HL-60 (cell line): ENCODE data around the gene RAB5IF.
A peak's percentile ranks its signal among the peaks of the same experiment; 100 is the strongest.

Experiments used
- DNase-seq, 2 experiments: peaks; one replicate each; pipeline ENCODE4 v3.0.0-alpha.2; 2010 to 2020; ENCODE audit warnings: low read depth in 1 of 2, low spot score in 1 of 2
- H3K27ac ChIP-seq: fragments of 250-450 bp; sonication (Bioruptor Pico); replicated peaks from 2 replicates; pipeline ENCODE4 v1.5.1; 2020; ENCODE audit warnings: mild to moderate bottlenecking, moderate library complexity
- H3K27me3 ChIP-seq: fragments of 250-450 bp; sonication (Bioruptor Pico); 2 replicates; pipeline ENCODE4 v1.5.1; 2021; ENCODE audit warnings: mild to moderate bottlenecking, moderate library complexity; ENCODE audit not compliant: insufficient read depth, poor library complexity, severe bottlenecking
- H3K4me3 ChIP-seq: replicated peaks from 2 replicates; pipeline ENCODE4 v1.5.1; 2011; ENCODE audit warnings: mild to moderate bottlenecking, control low read depth, low read length; ENCODE audit not compliant: insufficient read depth
- GABPA ChIP-seq: IDR thresholded peaks from 2 replicates; pipeline ENCODE4 v1.6.1; 2012; ENCODE audit warnings: low read depth
- POLR2AphosphoS5 ChIP-seq: IDR thresholded peaks from 2 replicates; pipeline ENCODE4 v1.6.1; 2012; ENCODE audit warnings: low read depth
- SPI1 ChIP-seq: IDR thresholded peaks from 2 replicates; pipeline ENCODE4 v1.6.1; 2012; ENCODE audit warnings: low read depth, mild to moderate bottlenecking, borderline replicate concordance
- TF ChIP-seq, protein P1 (sequence below): IDR thresholded peaks from one replicate; pipeline ENCODE4 v1.5.1; 2011; ENCODE audit warnings: low read length, control low read depth, inconsistent platforms; ENCODE audit not compliant: insufficient read depth
- TF ChIP-seq, protein P2 (sequence below): IDR thresholded peaks from 2 replicates; pipeline ENCODE4 v1.6.1; 2012; ENCODE audit warnings: low read depth; ENCODE audit not compliant: insufficient replicate concordance

Gene RAB5IF

DNA sequence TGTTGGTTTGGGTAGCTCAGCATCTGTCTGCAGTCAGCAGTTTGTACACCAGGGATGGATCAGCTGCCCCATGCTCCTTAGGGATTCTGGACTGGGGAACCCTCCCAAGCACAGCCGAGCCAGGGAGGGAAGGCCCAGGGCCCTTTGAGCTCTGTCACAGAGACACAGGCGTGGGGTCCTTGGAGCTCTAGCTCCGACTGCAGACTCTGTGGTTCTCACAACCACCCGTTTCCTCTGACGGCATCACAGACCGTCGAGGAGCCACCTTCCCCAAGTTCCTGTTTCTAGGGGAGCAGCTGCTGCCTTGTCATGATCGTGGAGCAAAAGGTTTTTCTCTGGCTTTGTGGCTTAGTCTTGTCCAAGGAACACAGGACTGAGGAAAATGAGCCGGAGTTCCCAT lies 40.4 kb downstream of the RAB5IF start, which contains the start of gene SLA2:
Gene SLA2 (minus strand): TSS at position 199 of the 400 bp plus-strand sequence. CDS start 4,861 bp downstream, outside the sequence.
- Histone ChIP-seq H3K27ac (peak within 1 kb of the TSS; percentile 58), H3K4me3 (no peak within 1 kb of the TSS), H3K27me3 (no peaks in the 10 kb centered on the region)
- peak; percentile 27 to 91 for DNase-seq
- TF ChIP-seq POLR2AphosphoS5 (peak; percentile 70), GABPA (peak; percentile 23; the same call in 1 of the 2 replicates), SPI1 (peak; percentile 79; the same call in 1 of the 2 replicates)
- TF ChIP-seq, protein P1, sequence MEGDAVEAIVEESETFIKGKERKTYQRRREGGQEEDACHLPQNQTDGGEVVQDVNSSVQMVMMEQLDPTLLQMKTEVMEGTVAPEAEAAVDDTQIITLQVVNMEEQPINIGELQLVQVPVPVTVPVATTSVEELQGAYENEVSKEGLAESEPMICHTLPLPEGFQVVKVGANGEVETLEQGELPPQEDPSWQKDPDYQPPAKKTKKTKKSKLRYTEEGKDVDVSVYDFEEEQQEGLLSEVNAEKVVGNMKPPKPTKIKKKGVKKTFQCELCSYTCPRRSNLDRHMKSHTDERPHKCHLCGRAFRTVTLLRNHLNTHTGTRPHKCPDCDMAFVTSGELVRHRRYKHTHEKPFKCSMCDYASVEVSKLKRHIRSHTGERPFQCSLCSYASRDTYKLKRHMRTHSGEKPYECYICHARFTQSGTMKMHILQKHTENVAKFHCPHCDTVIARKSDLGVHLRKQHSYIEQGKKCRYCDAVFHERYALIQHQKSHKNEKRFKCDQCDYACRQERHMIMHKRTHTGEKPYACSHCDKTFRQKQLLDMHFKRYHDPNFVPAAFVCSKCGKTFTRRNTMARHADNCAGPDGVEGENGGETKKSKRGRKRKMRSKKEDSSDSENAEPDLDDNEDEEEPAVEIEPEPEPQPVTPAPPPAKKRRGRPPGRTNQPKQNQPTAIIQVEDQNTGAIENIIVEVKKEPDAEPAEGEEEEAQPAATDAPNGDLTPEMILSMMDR = no peak
- TF ChIP-seq, protein P2, sequence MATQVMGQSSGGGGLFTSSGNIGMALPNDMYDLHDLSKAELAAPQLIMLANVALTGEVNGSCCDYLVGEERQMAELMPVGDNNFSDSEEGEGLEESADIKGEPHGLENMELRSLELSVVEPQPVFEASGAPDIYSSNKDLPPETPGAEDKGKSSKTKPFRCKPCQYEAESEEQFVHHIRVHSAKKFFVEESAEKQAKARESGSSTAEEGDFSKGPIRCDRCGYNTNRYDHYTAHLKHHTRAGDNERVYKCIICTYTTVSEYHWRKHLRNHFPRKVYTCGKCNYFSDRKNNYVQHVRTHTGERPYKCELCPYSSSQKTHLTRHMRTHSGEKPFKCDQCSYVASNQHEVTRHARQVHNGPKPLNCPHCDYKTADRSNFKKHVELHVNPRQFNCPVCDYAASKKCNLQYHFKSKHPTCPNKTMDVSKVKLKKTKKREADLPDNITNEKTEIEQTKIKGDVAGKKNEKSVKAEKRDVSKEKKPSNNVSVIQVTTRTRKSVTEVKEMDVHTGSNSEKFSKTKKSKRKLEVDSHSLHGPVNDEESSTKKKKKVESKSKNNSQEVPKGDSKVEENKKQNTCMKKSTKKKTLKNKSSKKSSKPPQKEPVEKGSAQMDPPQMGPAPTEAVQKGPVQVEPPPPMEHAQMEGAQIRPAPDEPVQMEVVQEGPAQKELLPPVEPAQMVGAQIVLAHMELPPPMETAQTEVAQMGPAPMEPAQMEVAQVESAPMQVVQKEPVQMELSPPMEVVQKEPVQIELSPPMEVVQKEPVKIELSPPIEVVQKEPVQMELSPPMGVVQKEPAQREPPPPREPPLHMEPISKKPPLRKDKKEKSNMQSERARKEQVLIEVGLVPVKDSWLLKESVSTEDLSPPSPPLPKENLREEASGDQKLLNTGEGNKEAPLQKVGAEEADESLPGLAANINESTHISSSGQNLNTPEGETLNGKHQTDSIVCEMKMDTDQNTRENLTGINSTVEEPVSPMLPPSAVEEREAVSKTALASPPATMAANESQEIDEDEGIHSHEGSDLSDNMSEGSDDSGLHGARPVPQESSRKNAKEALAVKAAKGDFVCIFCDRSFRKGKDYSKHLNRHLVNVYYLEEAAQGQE = no peak

- Histone ChIP-seq H3K27ac (peak overlapping the region; percentile 58; the same call in 1 of the 2 replicates), H3K27me3 (no peaks in the 10 kb centered on the region), H3K4me3 (no peak overlapping the region)
- TF ChIP-seq, protein P2 = no peak
- TF ChIP-seq, protein P1 = no peak
- TF ChIP-seq POLR2AphosphoS5 = no peak
- TF ChIP-seq SPI1 = no peak
- DNase-seq = no peak
These were observed 41.1 kb downstream of the RAB5IF start for GRCh38 chr20:36646678-36647077.

DNA sequence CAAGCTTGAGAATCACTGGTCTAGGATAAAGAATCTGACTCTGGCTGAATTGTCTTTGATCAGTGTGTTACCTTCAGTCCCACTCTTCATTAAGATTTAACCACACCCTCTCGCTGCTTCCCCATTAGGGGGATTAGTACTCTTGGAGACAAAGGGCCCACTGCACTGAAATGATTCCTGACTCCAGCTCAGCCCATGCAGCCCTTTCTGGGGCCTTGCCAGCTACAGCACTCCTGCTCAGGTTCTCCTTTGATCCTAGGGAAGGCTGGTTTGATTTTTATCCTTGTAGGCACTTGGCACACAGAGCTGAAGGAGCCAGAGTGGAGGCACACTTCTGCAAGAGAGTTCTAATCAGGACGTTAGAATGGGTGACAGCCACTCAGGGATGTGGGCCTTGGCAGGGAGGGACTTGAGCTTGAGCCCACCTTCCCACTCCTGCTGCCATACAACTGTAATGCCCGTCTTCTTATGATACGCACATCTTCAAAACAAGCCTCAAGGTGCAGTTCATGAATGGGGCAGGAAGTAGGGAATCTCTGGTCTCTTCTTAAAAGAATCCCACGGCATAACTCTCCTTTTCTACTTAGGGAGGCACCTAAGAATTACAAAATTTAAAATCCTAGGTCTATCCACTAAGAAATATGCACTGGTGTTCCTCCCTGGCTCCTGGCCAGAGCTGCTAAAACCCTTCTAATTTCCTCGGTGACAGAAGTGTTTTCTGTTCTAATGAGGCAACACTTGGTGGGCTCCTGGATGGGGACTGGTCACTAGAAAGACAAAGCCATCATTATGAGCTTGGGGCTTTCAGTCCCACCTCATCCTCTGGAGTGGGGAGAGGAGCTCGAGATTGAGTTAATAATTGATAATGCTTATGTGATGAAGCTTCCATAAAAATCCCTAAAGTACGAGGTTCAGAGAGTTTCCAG lies 41.9 kb downstream of the RAB5IF start:
- TF ChIP-seq SPI1 (no peak), POLR2AphosphoS5 (no peak), GABPA (no peak)
- TF ChIP-seq, protein P1 = no peak
- TF ChIP-seq, protein P2 = no peak
- Histone ChIP-seq H3K27ac (no peak overlapping the region), H3K27me3 (no peaks in the 10 kb centered on the region), H3K4me3 (no peak overlapping the region)
- no peak for DNase-seq
